ENCODE results near the gene MAPK10.

DNA sequence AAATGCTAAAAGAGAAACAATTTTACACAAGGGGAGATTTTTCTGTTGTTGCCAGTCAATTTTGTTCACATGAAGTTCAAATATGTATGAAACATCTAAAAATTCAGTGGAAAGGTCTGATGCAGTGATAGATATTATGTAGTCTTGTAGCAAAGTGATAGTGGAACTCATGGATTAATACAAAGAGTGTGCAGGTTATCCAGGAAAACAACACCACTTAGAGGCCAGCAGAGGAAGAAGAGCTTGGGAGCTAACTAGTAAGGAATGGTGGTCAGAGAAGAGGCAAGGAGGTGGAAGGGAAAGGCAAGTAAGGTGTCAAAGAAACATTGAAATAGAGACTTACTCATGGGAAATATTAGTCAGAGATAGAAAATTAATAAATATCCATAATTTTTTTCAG is 395.6 kb downstream of the MAPK10 start:
- no peak for TF ChIP-seq MAX (IDR thresholded peaks at IDR 0.05)
- TF ChIP-seq EP300 (IDR thresholded peaks at IDR 0.05; ENCODE audit: borderline replicate concordance) = no peak
- no peak for TF ChIP-seq TCF12 (IDR thresholded peaks at IDR 0.05; ENCODE audit: low read depth)
- no peak for TF ChIP-seq CEBPB (IDR thresholded peaks at IDR 0.05)
- TF ChIP-seq TAF1 (IDR thresholded peaks at IDR 0.05; ENCODE audit: low read depth) = no peak
- TF ChIP-seq EGR1 (IDR thresholded peaks at IDR 0.05) = no peak
- TF ChIP-seq, protein P1, sequence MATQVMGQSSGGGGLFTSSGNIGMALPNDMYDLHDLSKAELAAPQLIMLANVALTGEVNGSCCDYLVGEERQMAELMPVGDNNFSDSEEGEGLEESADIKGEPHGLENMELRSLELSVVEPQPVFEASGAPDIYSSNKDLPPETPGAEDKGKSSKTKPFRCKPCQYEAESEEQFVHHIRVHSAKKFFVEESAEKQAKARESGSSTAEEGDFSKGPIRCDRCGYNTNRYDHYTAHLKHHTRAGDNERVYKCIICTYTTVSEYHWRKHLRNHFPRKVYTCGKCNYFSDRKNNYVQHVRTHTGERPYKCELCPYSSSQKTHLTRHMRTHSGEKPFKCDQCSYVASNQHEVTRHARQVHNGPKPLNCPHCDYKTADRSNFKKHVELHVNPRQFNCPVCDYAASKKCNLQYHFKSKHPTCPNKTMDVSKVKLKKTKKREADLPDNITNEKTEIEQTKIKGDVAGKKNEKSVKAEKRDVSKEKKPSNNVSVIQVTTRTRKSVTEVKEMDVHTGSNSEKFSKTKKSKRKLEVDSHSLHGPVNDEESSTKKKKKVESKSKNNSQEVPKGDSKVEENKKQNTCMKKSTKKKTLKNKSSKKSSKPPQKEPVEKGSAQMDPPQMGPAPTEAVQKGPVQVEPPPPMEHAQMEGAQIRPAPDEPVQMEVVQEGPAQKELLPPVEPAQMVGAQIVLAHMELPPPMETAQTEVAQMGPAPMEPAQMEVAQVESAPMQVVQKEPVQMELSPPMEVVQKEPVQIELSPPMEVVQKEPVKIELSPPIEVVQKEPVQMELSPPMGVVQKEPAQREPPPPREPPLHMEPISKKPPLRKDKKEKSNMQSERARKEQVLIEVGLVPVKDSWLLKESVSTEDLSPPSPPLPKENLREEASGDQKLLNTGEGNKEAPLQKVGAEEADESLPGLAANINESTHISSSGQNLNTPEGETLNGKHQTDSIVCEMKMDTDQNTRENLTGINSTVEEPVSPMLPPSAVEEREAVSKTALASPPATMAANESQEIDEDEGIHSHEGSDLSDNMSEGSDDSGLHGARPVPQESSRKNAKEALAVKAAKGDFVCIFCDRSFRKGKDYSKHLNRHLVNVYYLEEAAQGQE (IDR thresholded peaks at IDR 0.05; ENCODE audit: low read depth) = no peak
- TF ChIP-seq YY1 (IDR thresholded peaks at IDR 0.05; ENCODE audit: low read depth) = no peak
- TF ChIP-seq TEAD4 (IDR thresholded peaks at IDR 0.05) = no peak

Measured in Ishikawa (cell line).